Iris pigment epithelial cell (primary cell): Measurements from ENCODE around the gene LRRC8D.
A peak's percentile ranks its signal among the peaks of the same experiment; 100 is the strongest.
"Not testable (repeated sequence)": the region's sequence is repeated elsewhere in the genome, so short reads cannot be mapped to it uniquely, and the experiment has no call there.

Experiments
- DNase-seq: peaks from one replicate; pipeline ENCODE4 v3.0.0-alpha.2; 2011; ENCODE audit warnings: low read depth

Gene LRRC8D

GRCh38 chr1:89962024-89962741, 141.4 kb downstream of the LRRC8D start:
- peak; percentile 68 for DNase-seq

GRCh38 chr1:89962742-89963075, 141.9 kb downstream of the LRRC8D start:
- peak; percentile 40 for DNase-seq

GRCh38 chr1:89965193-89965768, 144.4 kb downstream of the LRRC8D start:
- DNase-seq: no peak

GRCh38 chr1:89966656-89967055, 145.8 kb downstream of the LRRC8D start:
- DNase-seq: no peak

GRCh38 chr1:89971600-89971999, 150.8 kb downstream of the LRRC8D start:
- peak; percentile 43 for DNase-seq

GRCh38 chr1:89972024-89972423, 151.2 kb downstream of the LRRC8D start:
- no peak for DNase-seq

- no peak for DNase-seq
Observed at GRCh38 chr1:89973471-89974127, 152.8 kb downstream of the LRRC8D start.

- no peak for DNase-seq
Observed at GRCh38 chr1:89974256-89974655, 153.4 kb downstream of the LRRC8D start.

GRCh38 chr1:89974696-89975470, 154.1 kb downstream of the LRRC8D start:
- DNase-seq: peak; percentile 87

- DNase-seq: no peak
Observed at GRCh38 chr1:89975540-89976125, 154.8 kb downstream of the LRRC8D start.

- DNase-seq: peak; percentile 72
Observed at GRCh38 chr1:89978755-89979154, 157.9 kb downstream of the LRRC8D start.

GRCh38 chr1:89980605-89981004, 159.8 kb downstream of the LRRC8D start:
- peak; percentile 25 for DNase-seq

- DNase-seq: not testable (repeated sequence)
Observed at GRCh38 chr1:89982846-89983245, 162.0 kb downstream of the LRRC8D start.

GRCh38 chr1:89984564-89985116, 163.8 kb downstream of the LRRC8D start:
- not testable (repeated sequence) for DNase-seq

GRCh38 chr1:89986020-89986419, 165.2 kb downstream of the LRRC8D start:
- DNase-seq: no peak
